GM19468 (cell line): Measurements from ENCODE around the gene SUN2.

ENCODE experiments used
- ATAC-seq: cut with Tn5 transposase; IDR thresholded peaks from one replicate; pipeline ENCODE4 v1.9.1; 2021; ENCODE audit warnings: mild to moderate bottlenecking, moderate library complexity, moderate number of reproducible peaks; ENCODE audit not compliant: unreplicated experiment; ENCODE audit errors: extremely low read depth

The SUN2 gene

GRCh38 chr22:38704654-38705234, 51.1 kb downstream of the SUN2 start:
- no peak for ATAC-seq

- peak; percentile 28 for ATAC-seq
Measured at GRCh38 chr22:38700789-38701628, 54.8 kb downstream of the SUN2 start, which contains the start of gene JOSD1. JOSD1 (minus strand) TSS chr22:38700943; CDS start chr22:38699987, 956 bp downstream.

DNA sequence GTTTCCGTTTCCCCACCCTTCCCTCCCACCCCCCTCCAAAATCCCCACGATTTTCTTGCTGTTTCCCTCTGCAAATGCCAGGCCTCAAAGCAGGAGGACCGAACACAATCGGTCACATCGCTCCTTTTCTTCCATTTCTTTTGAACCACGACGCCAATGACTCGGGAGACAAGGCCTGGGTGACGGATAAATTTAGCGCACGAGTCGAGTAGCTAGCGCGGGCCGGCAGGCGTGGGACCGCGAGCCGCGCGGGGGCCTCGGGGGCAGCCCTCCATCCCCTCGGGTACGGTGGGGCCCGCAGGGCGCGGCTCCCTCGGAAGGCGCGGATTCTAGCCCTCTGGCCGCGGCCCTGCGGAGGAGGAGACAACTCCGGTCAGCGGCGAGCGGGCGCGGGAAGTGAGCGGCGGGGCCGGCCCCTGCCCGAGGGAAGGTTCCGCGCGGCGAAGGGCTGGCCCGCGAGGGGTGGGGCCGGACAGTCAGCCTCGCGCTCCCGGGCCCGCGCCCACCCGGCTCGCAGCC, 55.5 kb downstream of the SUN2 start:
- no peak for ATAC-seq

DNA sequence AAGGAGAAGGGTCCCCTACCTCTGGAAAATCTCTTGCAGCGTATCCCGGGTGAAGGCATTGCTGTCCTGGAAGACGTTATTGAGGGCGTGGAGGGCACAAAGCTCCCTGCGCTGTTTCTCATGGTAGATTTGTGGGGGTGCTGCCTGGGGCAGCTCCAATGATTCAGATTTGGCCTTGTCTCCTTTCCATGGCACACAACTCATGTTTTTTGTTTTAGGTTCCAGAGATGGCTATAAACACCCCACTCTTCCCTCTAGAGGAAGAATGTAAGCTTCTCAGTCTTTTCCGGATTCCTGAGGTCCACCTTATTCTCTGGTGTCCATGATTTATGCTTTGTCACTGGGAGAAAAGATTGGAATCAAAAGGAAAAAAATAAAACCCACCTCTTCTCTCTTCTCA, 56.0 kb downstream of the SUN2 start:
- ATAC-seq: no peak

DNA sequence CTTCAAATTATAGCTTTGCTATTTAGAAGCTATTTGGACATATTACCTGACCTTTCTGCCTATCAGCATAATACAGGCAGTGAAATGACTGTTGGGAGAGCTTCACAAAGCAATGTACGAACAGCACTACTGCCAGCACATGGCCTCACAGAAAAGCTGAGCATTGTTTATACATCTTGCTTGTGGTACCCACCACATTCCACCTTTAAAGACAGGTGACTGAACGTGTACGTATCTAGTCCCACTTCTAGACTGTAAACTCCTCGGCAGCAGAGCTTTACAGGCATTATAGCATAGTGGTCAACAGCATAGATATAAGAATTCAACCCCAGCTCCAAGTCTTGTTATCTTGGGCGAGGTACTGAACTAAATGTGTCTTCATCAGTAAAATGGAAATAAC, 56.7 kb downstream of the SUN2 start:
- no peak for ATAC-seq

DNA sequence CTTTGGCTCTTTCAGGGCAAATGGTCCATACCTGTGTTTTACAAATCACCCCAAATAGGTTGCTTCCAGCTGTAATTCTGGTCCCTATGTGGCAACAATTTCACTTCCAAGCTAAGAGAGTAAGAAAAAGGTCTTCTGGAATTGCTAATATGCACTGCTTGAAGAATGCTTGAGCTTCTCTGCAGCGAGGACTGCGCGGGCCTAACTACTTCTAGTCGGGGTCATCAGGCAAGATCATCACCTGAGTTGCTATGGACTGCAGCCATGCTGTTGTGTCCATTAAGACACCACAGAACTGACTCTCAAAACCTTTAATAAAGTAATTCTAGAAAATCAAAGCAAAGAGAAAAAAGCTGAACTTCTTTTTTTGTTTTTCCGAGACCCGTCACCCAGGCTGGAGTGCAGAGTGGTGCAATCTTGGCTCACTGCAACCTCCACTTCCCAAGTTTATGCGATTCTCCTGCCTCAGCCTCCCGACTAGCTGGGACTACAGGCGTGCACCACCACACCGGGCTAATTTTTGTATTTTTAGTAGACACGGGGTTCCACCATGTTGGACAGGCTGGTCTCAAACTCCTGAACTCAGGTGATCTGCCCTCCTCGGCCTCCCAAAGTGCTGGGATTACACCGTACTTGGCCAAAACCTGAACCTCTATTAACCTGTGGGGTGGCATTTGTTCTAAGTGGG, 57.2 kb downstream of the SUN2 start:
- ATAC-seq: no peak

- no peak for ATAC-seq
Measured at GRCh38 chr22:38697425-38698089, 58.2 kb downstream of the SUN2 start.

DNA sequence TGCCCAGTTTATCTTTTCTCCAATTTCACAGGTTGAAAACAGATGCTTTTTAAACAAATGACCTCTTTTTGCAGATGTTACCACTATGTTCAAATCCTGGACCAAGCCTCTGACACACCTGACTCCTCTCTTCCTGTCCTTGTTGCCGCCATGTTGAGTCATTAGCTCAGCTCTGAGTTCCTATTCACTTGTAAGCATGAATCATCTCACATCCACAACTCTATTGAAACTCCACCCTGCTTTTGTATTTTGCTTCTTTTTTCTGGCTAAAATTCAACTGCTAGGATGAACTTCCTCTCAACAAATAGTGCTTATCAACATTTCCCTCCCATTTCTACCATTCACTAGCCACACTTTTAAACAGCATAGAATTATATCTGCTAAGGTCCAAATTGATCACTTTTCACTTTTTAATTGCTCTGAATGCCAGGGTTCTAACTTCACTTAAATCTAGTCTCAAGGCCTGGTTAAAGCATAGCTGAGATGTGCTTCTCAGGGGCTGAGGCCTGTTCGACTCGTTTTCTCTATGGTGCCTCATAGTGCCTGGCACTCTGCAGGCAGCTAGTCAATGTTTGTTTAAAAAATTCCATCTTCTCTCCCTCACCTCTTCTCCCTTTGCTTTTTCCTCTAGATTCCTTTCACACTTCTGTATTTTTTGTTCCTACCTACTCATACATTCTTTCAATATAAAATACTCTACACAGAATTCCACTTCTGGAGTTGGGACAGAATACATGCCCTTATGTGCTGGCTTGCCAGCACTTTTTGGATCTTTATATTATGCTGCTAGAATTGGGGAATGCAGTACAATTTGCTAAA, 59.0 kb downstream of the SUN2 start:
- no peak for ATAC-seq

DNA sequence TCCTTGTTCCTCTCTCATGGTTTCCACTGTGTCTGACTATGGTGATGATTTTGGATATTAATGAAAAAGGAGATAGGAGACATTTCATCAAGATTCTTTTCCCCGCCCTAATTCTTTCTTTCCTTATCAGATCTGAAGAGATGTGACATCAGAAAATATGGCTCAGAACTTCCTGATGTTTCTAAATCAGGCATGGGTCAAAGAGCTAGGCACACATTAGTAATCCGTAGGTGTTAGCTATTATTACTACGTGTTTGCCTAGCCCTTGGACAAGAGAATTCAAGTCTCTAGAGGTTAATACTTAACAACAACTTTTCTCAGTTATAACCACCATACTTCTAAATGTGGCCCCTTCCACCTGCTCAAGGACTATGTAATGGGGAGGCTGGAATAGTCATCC, 60.9 kb downstream of the SUN2 start:
- ATAC-seq: no peak

- ATAC-seq: no peak
Measured at GRCh38 chr22:38694049-38694448, 61.7 kb downstream of the SUN2 start.

DNA sequence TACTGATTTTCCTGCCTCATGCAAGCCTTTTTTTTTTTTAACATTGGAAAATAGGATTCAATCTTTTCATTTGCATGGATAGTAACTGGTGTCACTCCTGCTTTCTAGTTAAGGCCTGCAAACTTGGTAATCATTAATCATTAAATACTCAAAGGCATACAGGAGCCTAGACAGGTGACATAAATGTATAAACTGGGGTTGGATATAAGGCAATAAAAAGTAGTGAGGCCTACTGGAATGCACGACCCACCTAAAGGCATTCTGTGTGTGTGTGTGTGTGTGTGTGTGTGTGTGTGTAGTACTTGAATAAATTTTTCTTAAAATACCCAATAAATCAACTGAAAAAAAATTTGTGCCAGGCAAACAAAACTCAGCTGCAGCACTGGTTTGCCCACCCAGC, 66.1 kb downstream of the SUN2 start:
- no peak for ATAC-seq

DNA sequence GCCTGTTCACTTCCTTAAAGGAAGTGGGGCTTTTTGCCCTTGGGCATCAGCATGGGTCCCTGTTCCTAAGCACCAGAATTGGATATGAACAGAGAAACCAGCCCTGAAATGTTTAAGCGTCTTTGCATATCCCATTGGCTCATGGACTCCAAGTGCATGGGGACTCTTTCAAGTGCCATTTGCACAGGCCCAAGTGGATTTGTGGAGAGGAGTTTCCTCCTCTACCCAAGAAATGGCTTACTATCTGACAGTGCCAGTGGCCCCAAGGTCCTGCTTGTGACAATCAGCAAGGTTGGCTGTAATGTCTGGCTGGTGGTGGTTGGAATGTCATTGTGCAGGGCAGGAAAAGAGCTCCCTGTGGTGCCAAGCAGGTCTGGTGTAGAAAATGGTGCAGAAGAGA, 70.0 kb downstream of the SUN2 start:
- no peak for ATAC-seq

- no peak for ATAC-seq
Measured at GRCh38 chr22:38684895-38685294, 70.9 kb downstream of the SUN2 start.
